ENCODE measurements around the gene PPP1R16B. TPM values are rescaled to one million over a fixed set of nuclear protein-coding genes. Genes with fewer than 3 reads are reported as not detected.

The PPP1R16B gene
- total RNA-seq, 1 donor = not detected

GRCh38 chr20:38828514-38829295 lies 23.2 kb downstream of the PPP1R16B start:
- DNase-seq (ENCODE audit: insufficient read length, low spot score, missing footprints) = no peak
- Histone ChIP-seq H3K9me3 (ENCODE audit: low read depth, low read length) (no peaks in the 10 kb centered on the region), H3K79me2 (ENCODE audit: insufficient read depth, low read length) (no peaks in the 10 kb centered on the region), H3K4me2 (ENCODE audit: insufficient read depth, low read length) (no peak overlapping the region), H3K4me1 (ENCODE audit: insufficient read depth, low read length) (peaks cover 3% of the 10 kb centered on the region), H3K27me3 (ENCODE audit: insufficient read depth, low read length) (peaks cover 18% of the 10 kb centered on the region), H2AFZ (ENCODE audit: low read length) (no peak overlapping the region), H3K36me3 (ENCODE audit: insufficient read depth, low read length) (no peaks in the 10 kb centered on the region), H3K27ac (ENCODE audit: low read depth, low read length) (no peak overlapping the region), H3K4me3 (ENCODE audit: insufficient read depth, low read length) (no peak overlapping the region), H4K20me1 (ENCODE audit: insufficient read depth, low read length) (no peaks in the 10 kb centered on the region)
- no peak for TF ChIP-seq CTCF (IDR thresholded peaks at IDR 0.05; ENCODE audit: extremely low read depth, low read depth, low read length)

GRCh38 chr20:38829296-38829875 lies 23.9 kb downstream of the PPP1R16B start:
- Histone ChIP-seq H3K4me3 (ENCODE audit: insufficient read depth, low read length) (no peak overlapping the region), H4K20me1 (ENCODE audit: insufficient read depth, low read length) (no peaks in the 10 kb centered on the region), H3K36me3 (ENCODE audit: insufficient read depth, low read length) (no peaks in the 10 kb centered on the region), H3K4me2 (ENCODE audit: insufficient read depth, low read length) (no peak overlapping the region), H3K27ac (ENCODE audit: low read depth, low read length) (no peak overlapping the region), H3K79me2 (ENCODE audit: insufficient read depth, low read length) (no peaks in the 10 kb centered on the region), H3K4me1 (ENCODE audit: insufficient read depth, low read length) (peaks cover 3% of the 10 kb centered on the region), H3K9me3 (ENCODE audit: low read depth, low read length) (no peaks in the 10 kb centered on the region), H3K27me3 (ENCODE audit: insufficient read depth, low read length) (peaks cover 13% of the 10 kb centered on the region), H2AFZ (ENCODE audit: low read length) (no peak overlapping the region)
- TF ChIP-seq CTCF (IDR thresholded peaks at IDR 0.05; ENCODE audit: extremely low read depth, low read depth, low read length) = no peak
- DNase-seq (ENCODE audit: insufficient read length, low spot score, missing footprints) = no peak

- Histone ChIP-seq H3K4me3 (ENCODE audit: insufficient read depth, low read length) (no peak overlapping the region), H3K79me2 (ENCODE audit: insufficient read depth, low read length) (no peaks in the 10 kb centered on the region), H3K4me2 (ENCODE audit: insufficient read depth, low read length) (no peak overlapping the region), H4K20me1 (ENCODE audit: insufficient read depth, low read length) (no peaks in the 10 kb centered on the region), H3K27me3 (ENCODE audit: insufficient read depth, low read length) (peaks cover 16% of the 10 kb centered on the region), H3K4me1 (ENCODE audit: insufficient read depth, low read length) (peaks cover 3% of the 10 kb centered on the region), H3K27ac (ENCODE audit: low read depth, low read length) (no peak overlapping the region), H3K9me3 (ENCODE audit: low read depth, low read length) (no peaks in the 10 kb centered on the region), H3K36me3 (ENCODE audit: insufficient read depth, low read length) (no peaks in the 10 kb centered on the region), H2AFZ (ENCODE audit: low read length) (no peak overlapping the region)
- TF ChIP-seq CTCF (IDR thresholded peaks at IDR 0.05; ENCODE audit: extremely low read depth, low read depth, low read length) = no peak
- no peak for DNase-seq (ENCODE audit: insufficient read length, low spot score, missing footprints)
Measured at GRCh38 chr20:38830356-38830755, 24.9 kb downstream of the PPP1R16B start.

- no peak overlapping the region for H3K4me2 ChIP-seq (ENCODE audit: insufficient read depth, low read length)
Measured at GRCh38 chr20:38831049-38831691, 25.7 kb downstream of the PPP1R16B start.

More at GRCh38 chr20:38831049-38831691, 25.7 kb downstream of the PPP1R16B start:
- no peak for DNase-seq (ENCODE audit: insufficient read length, low spot score, missing footprints)
- Histone ChIP-seq H3K36me3 (ENCODE audit: insufficient read depth, low read length) (no peaks in the 10 kb centered on the region), H3K4me1 (ENCODE audit: insufficient read depth, low read length) (peaks cover 3% of the 10 kb centered on the region), H3K4me3 (ENCODE audit: insufficient read depth, low read length) (no peak overlapping the region), H3K27me3 (ENCODE audit: insufficient read depth, low read length) (peaks cover 12% of the 10 kb centered on the region), H3K79me2 (ENCODE audit: insufficient read depth, low read length) (no peaks in the 10 kb centered on the region), H2AFZ (ENCODE audit: low read length) (no peak overlapping the region), H3K27ac (ENCODE audit: low read depth, low read length) (no peak overlapping the region), H4K20me1 (ENCODE audit: insufficient read depth, low read length) (no peaks in the 10 kb centered on the region), H3K9me3 (ENCODE audit: low read depth, low read length) (no peaks in the 10 kb centered on the region)
- TF ChIP-seq CTCF (IDR thresholded peaks at IDR 0.05; ENCODE audit: extremely low read depth, low read depth, low read length) = no peak

Measured in osteoblast (primary cell).